ENCODE data around the gene GSTK1.
"Not testable (repeated sequence)": the region's sequence is repeated elsewhere in the genome, so short reads cannot be mapped to it uniquely, and the experiment has no call there.

Gene GSTK1

GRCh38 chr7:143279186-143280098, 16.2 kb downstream of the GSTK1 start:
- DNase-seq = no peak

- no peak for DNase-seq
Measured at GRCh38 chr7:143280160-143280559, 16.9 kb downstream of the GSTK1 start.

GRCh38 chr7:143280566-143280965, 17.3 kb downstream of the GSTK1 start:
- DNase-seq = no peak

DNA sequence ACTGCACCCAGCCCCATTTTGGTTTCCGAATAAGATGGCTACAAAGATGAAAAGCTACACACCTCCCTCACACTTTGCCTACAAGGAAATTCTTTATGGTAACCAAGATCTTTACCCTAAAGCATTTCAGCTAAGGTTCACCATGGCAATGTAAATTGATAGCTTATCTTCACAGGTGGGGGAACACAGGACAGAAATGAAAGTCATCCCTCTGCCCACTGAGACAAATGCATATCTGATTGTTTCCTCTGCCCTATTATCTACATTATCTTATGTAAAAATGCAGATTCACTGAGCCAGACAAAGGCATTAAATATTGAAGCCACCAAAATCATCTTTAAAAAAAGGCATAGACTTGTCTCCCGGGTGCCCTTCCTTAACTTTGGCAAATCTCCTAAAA, 18.3 kb downstream of the GSTK1 start:
- DNase-seq = no peak

GRCh38 chr7:143282124-143282523, 18.9 kb downstream of the GSTK1 start:
- no peak for DNase-seq

- DNase-seq = no peak
Measured at GRCh38 chr7:143283381-143283780, 20.1 kb downstream of the GSTK1 start.

DNA sequence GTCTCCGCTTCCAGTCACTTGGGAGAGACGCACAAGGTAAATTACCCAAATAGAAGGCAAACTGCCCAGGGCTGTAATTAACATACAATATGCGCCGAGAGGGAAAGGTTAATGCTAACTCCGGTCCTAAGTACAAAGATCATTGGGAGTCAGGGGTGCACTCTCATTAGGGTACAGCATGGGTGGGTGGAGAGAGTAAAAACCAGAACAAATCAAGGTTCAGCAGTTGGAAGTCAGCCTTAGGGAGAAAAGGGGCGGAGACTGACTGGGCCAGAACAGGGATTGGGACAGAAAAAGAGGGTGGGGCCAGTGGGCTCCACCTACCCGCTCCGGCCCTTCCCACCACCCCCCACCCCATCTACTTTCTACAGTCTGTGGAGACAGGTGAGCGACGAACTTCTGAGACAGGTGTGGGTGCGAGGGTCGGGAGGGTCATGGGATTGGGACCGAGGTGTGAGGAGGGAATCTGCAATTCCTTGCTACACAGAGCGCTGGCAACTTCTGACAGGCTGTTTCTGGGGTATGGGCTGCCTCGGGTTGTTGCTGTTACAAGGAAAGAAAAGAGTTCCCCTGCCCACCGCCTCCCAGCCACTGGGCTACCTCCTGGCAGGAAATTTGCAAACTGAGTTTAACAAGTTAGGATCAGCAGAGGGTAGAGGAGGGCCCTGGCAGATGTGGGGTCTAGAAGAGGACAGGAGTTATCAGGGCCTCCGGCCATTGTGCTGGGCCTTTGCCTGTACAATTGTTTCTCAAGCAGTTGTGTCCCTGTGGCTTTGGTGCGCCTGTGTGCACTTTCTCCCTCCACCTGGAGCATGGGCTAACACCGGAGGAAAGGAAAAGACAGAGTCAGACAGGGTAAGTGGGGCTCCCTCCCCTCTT, 21.6 kb downstream of the GSTK1 start, which contains the start of gene TMEM139:
Gene TMEM139 (plus strand): TSS at position 368 of the 879 bp plus-strand sequence. CDS start 1,000 bp downstream, outside the sequence.
- peak; percentile 40 for DNase-seq

GRCh38 chr7:143285470-143285778, 22.2 kb downstream of the GSTK1 start:
- no peak for DNase-seq

DNA sequence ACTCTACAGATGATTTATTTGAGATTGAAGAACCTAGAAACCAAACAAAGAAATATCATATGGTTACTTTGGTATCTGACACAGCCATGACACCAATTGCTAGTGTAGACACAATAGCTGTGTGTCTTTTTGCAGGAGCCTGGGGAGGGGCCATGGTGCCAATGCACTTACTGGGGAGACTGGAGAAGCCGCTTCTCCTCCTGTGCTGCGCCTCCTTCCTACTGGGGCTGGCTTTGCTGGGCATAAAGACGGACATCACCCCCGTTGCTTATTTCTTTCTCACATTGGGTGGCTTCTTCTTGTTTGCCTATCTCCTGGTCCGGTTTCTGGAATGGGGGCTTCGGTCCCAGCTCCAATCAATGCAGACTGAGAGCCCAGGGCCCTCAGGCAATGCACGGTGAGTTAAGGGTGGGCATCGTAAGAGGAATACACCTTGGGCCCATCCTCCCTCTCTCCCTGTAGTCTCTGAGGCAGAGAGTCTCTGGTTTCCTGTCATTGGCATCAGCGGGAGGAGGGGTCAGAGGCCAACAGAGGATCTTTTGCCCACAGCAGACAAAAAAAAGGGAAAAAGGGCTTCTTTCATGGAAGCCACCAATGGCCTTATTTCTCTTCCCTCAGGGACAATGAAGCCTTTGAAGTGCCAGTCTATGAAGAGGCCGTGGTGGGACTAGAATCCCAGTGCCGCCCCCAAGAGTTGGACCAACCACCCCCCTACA, 22.7 kb downstream of the GSTK1 start:
- DNase-seq = no peak

DNA sequence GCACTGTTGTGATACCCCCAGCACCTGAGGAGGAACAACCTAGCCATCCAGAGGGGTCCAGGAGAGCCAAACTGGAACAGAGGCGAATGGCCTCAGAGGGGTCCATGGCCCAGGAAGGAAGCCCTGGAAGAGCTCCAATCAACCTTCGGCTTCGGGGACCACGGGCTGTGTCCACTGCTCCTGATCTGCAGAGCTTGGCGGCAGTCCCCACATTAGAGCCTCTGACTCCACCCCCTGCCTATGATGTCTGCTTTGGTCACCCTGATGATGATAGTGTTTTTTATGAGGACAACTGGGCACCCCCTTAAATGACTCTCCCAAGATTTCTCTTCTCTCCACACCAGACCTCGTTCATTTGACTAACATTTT, 23.3 kb downstream of the GSTK1 start:
- no peak for DNase-seq

GRCh38 chr7:143287339-143287934, 24.2 kb downstream of the GSTK1 start:
- no peak for DNase-seq

GRCh38 chr7:143287935-143288826, 24.9 kb downstream of the GSTK1 start, which contains the start of gene CASP2:
CASP2 (plus strand) TSS chr7:143288351; CDS start chr7:143288456, 105 bp downstream.
- peak; percentile 95 for DNase-seq

DNA sequence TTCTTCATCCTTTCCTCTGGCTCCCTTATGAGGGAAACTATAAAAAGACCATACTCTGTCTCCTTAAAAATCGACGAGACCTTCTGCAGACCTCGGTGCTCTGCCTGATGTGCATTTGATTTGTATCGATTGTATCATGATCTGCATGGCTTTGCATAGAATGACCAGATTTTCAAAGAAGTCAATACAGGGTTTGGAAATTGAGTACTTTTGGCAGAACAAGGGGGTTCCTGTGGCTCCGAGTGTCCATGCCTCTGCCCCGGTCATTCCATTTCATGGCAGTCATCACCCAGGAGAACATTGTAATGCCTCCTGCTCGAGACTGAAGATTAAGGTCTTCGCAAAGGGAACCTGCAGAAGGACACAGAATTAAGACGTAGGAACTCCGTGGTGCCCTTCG, 25.6 kb downstream of the GSTK1 start:
- peak; percentile 15 for DNase-seq

DNA sequence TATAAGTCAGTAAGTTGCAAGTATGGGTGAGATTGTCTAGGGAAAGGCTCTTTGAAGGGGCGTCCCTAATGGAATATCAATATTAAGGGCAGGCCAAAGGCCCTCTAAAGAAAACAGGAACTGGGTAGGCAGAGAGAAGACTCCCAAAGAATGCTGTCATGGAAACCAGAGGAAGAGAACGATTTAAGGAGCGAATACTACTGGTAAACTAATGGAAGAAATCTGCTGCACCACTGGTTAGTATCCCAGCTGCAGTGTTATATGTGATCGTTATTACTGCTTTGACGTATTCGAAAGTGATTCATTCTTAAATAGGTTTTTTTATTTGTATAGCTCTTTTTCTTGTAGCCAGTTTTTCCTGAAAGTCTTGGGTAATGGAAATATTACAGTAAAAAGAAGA, 26.2 kb downstream of the GSTK1 start:
- DNase-seq = no peak

- not testable (repeated sequence) for DNase-seq
Measured at GRCh38 chr7:143289888-143290287, 26.6 kb downstream of the GSTK1 start.

DNA sequence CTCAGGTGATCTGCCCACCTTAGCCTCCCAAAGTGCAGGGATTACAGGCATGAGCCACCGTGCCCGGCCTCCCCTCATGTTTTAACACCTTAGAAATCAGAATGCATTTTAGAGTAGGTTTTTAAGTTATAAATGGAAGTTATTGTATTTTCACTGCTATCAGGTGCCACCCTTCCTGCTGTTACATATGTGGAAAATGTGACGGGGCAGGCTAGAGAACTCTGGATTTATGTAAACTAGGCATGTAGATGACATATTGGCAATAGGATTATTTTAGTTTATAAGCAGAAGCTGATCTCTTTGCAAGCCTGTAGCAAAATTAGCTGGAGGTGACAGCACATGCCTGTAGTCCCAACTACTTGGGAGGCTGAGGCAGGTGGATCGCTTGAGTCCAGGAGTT, 27.1 kb downstream of the GSTK1 start:
- DNase-seq = no peak

DNA sequence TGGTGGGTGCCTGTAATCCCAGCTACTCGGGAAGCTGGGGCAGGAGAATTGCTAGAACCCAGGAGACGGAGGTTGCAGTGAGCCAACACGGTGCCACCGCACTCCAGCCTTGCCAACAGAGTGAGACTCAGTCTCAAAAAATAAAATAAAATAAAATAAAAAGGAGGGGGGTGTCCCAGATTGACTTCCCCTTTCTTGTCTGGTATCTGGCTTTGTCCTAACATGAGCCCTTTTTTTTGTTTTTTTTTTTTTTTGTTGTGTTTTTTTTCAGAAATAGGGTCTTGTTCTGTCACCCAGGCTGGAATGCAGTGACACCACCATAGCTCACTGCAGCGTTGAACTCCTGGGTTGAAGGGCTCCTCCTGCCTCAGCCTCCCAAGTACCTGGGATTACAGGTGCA, 29.6 kb downstream of the GSTK1 start:
- DNase-seq = no peak

DNA sequence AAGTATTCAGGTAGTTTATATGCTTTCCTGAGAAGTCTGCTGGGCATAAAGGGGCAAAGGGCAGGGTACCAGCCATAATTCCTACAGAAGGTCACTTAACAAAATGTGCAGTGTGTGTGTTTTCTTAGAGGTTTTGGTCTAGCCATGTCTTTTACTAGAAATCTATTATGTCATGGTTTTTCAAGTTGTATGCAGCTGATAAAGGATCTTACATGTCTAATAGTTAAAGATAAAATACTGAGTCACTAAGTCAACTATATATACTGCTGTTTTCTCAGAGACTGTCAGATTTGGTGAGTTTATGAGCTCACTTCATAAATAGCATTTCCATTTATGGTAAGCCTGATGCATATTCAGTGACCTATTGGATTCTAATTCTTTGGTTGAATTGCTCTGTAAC, 32.6 kb downstream of the GSTK1 start:
- DNase-seq = no peak

- no peak for DNase-seq
Measured at GRCh38 chr7:143296686-143297085, 33.4 kb downstream of the GSTK1 start.

DNA sequence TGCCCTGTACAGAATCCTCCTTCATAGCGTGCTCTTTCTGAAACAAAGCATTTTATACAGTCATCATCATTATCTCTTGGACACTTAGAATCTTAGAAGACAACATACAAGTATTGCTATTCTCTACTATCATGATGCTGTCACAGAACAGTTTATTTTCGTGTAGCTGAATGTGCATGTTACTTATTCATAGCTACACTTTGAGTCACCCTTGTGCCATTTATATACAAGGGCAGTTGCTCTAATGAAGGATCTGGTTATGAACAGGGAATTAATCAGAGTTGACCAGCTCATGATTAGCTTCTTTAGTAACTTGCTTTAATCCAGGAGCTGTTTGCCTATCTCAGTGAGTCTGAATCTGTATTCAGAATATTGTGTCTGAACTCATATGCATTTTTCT, 36.1 kb downstream of the GSTK1 start:
- DNase-seq = no peak

DNA sequence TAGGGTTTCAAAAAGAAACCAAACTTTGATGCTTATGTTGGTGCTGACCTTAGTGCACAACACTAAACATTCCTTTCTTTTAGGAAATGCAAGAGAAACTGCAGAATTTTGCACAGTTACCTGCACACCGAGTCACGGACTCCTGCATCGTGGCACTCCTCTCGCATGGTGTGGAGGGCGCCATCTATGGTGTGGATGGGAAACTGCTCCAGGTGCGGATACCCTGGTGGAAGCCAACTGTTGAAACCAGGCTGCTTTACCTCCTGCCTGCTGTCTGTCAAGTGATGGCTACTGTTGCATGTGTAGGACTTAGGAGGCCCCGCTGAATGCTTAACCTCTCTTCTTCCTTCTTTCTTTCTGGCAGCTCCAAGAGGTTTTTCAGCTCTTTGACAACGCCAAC, 36.6 kb downstream of the GSTK1 start:
- peak; percentile 24 for DNase-seq
